Hematopoietic multipotent progenitor cell treated with erythropoietin and hydrocortisone succinate and interleukin-3 and kit ligand, for 4 days (in vitro differentiated cells): Measurements from ENCODE around the gene SETDB2.

Experiments
- DNase-seq: peaks from one replicate; pipeline ENCODE4 v3.0.0-alpha.2; 2015

SETDB2 gene

DNA sequence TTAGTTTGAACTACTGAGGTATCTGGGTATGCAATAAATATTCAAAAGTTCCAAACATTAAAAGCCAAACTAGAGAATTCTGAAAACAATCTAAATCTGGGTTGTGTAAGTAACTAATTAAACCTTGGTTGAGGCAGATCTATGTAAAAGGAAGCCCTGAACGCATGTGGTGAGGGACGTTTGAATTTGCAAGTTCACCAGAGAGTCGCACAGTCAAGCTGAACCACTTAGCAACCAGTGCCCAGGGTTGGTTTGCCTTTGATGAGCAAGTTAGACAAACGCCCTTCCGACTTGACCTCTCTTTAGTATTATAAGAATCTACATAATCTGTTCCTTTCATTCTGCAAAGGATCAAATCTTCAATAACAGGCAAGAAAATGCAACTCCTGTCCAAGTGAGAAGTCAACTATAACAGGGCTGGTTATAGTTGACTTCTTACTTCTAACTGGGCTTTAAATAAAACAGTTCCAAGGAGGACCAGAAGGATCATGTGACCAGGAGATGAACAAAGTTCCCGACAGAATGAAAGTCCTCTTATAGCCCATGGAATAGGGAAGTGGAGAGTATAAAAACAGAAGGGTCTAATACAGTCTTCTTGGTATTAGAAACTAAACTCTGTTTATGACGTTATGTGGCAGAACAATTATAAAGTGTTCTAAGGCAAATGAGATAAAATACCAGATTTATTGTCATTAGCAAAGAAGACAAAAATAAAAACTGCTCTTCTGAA is 92.2 kb downstream of the SETDB2 start:
- DNase-seq, result no peak

DNA sequence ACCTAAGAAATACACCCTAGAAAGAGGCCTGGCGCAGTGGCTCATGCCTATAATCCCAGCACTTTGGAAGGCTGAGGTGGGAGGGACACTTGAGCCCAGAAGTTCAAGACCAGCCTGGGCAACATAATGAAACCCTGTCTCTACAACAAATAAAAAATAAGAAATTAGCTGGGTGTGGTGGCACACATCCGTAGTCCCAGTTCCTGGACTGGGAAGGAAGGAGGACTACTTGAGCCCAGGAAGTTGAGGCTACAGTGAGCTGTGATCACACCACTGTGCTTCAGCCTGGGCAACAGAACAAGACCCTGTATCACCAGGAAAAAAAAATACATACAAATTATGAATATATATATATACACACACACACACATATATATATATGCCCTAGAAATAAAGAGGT is 94.3 kb downstream of the SETDB2 start:
- no peak for DNase-seq

DNA sequence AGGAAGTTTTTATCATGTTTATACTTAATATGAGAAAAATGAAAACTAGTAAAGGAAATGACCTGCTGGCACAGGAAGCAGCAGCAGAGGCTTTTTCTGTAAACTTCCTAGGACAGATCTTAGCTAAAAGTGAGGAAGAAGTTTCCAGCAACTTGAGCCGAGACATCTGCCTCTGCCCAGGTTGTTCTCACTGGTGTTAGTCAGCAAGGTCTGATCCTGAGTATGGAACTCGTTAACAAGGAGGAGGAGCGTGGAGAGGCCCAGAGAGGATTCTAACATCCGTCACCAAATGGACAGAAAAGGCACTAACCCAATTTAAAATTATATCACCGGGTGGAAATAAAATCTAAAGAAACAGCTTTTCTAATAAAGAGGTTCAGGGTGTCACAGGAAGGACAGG is 95.2 kb downstream of the SETDB2 start:
- no peak for DNase-seq

DNA sequence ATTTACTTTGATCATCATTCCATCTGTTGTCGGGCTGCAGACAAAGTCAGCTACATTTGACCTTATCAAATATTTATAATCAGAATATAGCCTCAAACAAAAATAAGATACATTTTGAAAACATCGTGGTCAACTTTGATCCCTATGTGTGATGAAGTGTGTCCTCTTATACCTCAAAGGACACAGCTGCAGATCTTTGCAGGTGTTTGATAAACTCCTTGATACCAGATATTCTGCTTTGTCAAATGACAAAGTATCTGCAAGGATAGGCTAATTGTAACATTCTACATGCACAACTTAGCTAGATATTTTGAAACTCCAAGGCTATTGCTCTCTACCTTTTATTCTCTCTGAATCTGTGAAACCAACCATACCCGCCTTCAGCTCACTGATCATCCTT is 95.7 kb downstream of the SETDB2 start:
- DNase-seq, result no peak

DNA sequence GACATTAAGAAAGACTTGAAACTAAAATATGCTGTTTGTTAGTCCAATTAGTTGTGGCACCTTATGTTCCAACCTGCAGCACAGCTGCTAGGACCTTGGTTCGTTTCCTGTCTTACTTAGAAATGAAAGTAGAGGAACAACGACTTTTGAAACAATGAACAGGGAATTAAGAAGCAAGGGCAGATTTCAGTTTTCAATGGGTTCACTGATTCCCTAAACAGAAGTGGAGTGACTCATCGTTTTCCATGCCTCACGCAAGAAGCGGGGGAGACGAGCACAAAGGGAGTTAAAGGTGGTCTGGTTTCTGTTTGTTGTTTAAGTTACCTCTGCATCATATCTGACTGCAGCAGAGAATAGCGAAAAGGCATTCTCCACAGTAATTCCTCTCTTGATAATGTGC is 96.5 kb downstream of the SETDB2 start:
- DNase-seq, result peak; percentile 19

DNA sequence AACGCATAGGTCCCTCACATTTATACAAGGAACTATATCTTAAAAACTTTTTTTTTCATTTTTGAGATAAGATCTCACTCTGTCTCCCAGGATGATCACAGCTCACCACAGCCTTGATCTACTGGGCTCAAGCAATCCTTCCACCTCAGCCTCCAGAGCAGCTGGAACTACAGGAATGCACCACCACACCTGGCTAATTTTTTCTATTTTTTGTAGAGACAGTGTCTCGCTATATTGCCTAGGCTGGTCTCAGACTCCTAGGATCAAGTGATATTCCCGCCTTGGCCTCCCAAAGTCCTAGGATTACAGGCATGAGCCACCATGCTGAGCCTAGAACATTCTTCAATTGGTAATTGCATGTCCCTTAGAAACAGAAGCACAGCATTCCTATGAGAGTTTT is 99.6 kb downstream of the SETDB2 start:
- DNase-seq, result no peak
